Measurements from ENCODE around the gene RXRG. TPM values are rescaled to one million over a fixed set of nuclear protein-coding genes. Genes with fewer than 3 reads are reported as not detected.
"Not testable (repeated sequence)": the region's sequence is repeated elsewhere in the genome, so short reads cannot be mapped to it uniquely, and the experiment has no call there.

Gene RXRG
- polyA plus RNA-seq, 1 of the 3 experiments (the other 2 are of a cell fraction), result not detected

GRCh38 chr1:165463978-165464377 lies 19.1 kb upstream of the RXRG start:
- ChIA-PET POLR2A (no interaction called here), CTCF (interaction anchor here (0.6 kb wide), 1 partner anchor 49 kb away, joined by 3 read pairs; no protein-coding TSS in a partner anchor)
- Histone ChIP-seq H3K4me2 (no peak overlapping the region), H3K36me3 (replicated peaks in 1 of 2; ENCODE audit: control insufficient read depth in 1 of 2, insufficient read depth in 2 of 2, low read length in 1 of 2) (no peaks in the 10 kb centered on the region), H3K27me3 (ENCODE audit: insufficient read depth) (no peaks in the 10 kb centered on the region), H3K79me2 (ENCODE audit: insufficient read depth) (no peaks in the 10 kb centered on the region), H3K4me1 (ENCODE audit: control insufficient read depth in 1 of 2, insufficient read depth in 2 of 2, low read depth in 1 of 2, low read length in 1 of 2) (no peaks in the 10 kb centered on the region), H3F3A (replicated peaks; ENCODE audit: insufficient read depth) (no peaks in the 10 kb centered on the region), H3K9me3 (no peaks in the 10 kb centered on the region), H3K9me2 (no peaks in the 10 kb centered on the region), H2AFZ (ENCODE audit: low read depth) (no peak overlapping the region), H3K9ac (no peak overlapping the region), H3K4me3 (ENCODE audit: low read depth in 2 of 2, low read length in 1 of 2) (no peak overlapping the region), H4K20me1 (ENCODE audit: insufficient read depth) (no peaks in the 10 kb centered on the region), H3K27ac (ENCODE audit: low read depth in 2 of 2, low read length in 1 of 2) (no peak overlapping the region)
- 47% methylated on average over 3 of the region's 3 CpGs for WGBS (ENCODE audit: low lambda C conversion rate)
- no peak for DNase-seq
- TF ChIP-seq USF2 (IDR thresholded peaks at IDR 0.05; ENCODE audit: borderline replicate concordance, low read depth, low read length) (no peak), RAD21 (IDR thresholded peaks at IDR 0.05; ENCODE audit: low read length) (no peak), GABPA (IDR thresholded peaks at IDR 0.05; ENCODE audit: low read depth) (no peak), TAF1 (IDR thresholded peaks at IDR 0.05; ENCODE audit: borderline replicate concordance, low read depth, low read length) (no peak), RCOR1 (IDR thresholded peaks at IDR 0.05; ENCODE audit: low read length) (no peak)

DNA sequence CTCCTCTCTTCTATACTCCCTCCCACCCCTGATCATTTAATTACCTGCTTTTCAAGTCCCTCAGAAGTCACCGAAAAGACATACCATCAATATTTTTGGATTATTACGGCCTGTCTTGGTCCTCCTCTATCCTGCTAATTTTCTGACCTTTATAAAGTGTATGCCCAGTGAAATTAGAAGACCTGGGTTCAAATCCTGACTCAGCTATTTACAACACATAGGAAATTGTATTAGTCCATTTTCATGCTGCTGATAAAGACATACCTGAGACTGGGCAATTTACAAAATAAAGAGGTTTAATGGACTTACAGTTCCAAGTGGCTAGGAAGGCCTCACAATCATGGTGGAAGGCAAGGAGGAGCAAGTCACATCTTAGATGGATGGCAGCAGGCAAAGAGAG lies 14.8 kb upstream of the RXRG start:
- H3F3A ChIP-seq (replicated peaks; ENCODE audit: insufficient read depth); H3K4me2 ChIP-seq; H3K27ac ChIP-seq (ENCODE audit: low read depth in 2 of 2, low read length in 1 of 2); H2AFZ ChIP-seq (ENCODE audit: low read depth); H3K79me2 ChIP-seq (ENCODE audit: insufficient read depth); H3K4me1 ChIP-seq (ENCODE audit: control insufficient read depth in 1 of 2, insufficient read depth in 2 of 2, low read depth in 1 of 2, low read length in 1 of 2); H3K36me3 ChIP-seq (replicated peaks in 1 of 2; ENCODE audit: control insufficient read depth in 1 of 2, insufficient read depth in 2 of 2, low read length in 1 of 2); DNase-seq; H3K9me3 ChIP-seq; H3K9ac ChIP-seq; H3K9me2 ChIP-seq; CTCF ChIA-PET; H3K4me3 ChIP-seq (ENCODE audit: low read depth in 2 of 2, low read length in 1 of 2); H4K20me1 ChIP-seq (ENCODE audit: insufficient read depth); POLR2A ChIA-PET; H3K27me3 ChIP-seq (ENCODE audit: insufficient read depth): not testable (repeated sequence)
- WGBS (ENCODE audit: low lambda C conversion rate), result 44% methylated on average over 2 of the region's 2 CpGs

- Histone ChIP-seq H3K36me3 (replicated peaks in 1 of 2; ENCODE audit: control insufficient read depth in 1 of 2, insufficient read depth in 2 of 2, low read length in 1 of 2) (no peaks in the 10 kb centered on the region), H4K20me1 (ENCODE audit: insufficient read depth) (no peaks in the 10 kb centered on the region), H3K9ac (no peak overlapping the region), H3K9me3 (no peaks in the 10 kb centered on the region), H3K4me1 (ENCODE audit: control insufficient read depth in 1 of 2, insufficient read depth in 2 of 2, low read depth in 1 of 2, low read length in 1 of 2) (no peaks in the 10 kb centered on the region), H2AFZ (ENCODE audit: low read depth) (no peak overlapping the region), H3K4me3 (ENCODE audit: low read depth in 2 of 2, low read length in 1 of 2) (no peak overlapping the region), H3K4me2 (no peak overlapping the region), H3K27me3 (ENCODE audit: insufficient read depth) (no peaks in the 10 kb centered on the region), H3K9me2 (no peaks in the 10 kb centered on the region), H3F3A (replicated peaks; ENCODE audit: insufficient read depth) (no peaks in the 10 kb centered on the region), H3K27ac (ENCODE audit: low read depth in 2 of 2, low read length in 1 of 2) (no peak overlapping the region), H3K79me2 (ENCODE audit: insufficient read depth) (no peaks in the 10 kb centered on the region)
- no peak for DNase-seq
- 26% methylated on average over 6 of the region's 6 CpGs for WGBS (ENCODE audit: low lambda C conversion rate)
- TF ChIP-seq, protein P1, sequence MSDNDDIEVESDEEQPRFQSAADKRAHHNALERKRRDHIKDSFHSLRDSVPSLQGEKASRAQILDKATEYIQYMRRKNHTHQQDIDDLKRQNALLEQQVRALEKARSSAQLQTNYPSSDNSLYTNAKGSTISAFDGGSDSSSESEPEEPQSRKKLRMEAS (IDR thresholded peaks at IDR 0.05; ENCODE audit: low read depth), result no peak
- ChIA-PET POLR2A (no interaction called here), CTCF (no interaction called here)
Observed at GRCh38 chr1:165456861-165457260, 11.9 kb upstream of the RXRG start.
